Measurements from ENCODE around the gene CRTAC1. TPM values are rescaled to one million over a fixed set of nuclear protein-coding genes. Genes with fewer than 3 reads are reported as not detected.

Gene CRTAC1
- total RNA-seq, 4 donors from 2014 or later, result 4.0 to 8.7 (median 5.0) TPM

DNA sequence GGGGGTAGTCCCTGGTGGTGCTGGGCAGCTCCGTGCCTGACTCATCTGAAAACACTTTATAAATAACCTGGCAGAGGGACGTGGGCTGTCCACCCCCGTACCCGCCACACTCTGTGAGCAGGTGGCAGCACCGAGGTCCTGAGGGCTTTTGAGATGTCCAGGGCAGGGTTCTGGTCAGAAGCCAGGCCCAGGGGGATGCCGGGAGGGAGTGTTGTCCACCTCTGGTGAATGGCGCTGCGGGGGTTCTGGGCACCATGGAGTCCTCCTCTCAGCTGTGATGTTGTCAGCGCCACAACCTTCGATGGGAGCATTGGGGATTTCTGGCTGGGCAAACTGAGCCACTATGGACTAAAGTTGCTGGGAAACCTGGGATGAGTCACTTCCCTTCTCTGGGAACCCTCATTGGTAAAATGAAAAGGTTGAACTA lies 208.1 kb downstream of the CRTAC1 start:
- intact Hi-C loops (cut with DNase I), result no loop called here
- WGBS, result 69% methylated on average over 8 of the region's 10 CpGs
- TF ChIP-seq POLR2AphosphoS5 (IDR thresholded peaks at IDR 0.05), result no peak
- TF ChIP-seq EP300 (IDR thresholded peaks at IDR 0.05), result no peak
- TF ChIP-seq, protein P1, sequence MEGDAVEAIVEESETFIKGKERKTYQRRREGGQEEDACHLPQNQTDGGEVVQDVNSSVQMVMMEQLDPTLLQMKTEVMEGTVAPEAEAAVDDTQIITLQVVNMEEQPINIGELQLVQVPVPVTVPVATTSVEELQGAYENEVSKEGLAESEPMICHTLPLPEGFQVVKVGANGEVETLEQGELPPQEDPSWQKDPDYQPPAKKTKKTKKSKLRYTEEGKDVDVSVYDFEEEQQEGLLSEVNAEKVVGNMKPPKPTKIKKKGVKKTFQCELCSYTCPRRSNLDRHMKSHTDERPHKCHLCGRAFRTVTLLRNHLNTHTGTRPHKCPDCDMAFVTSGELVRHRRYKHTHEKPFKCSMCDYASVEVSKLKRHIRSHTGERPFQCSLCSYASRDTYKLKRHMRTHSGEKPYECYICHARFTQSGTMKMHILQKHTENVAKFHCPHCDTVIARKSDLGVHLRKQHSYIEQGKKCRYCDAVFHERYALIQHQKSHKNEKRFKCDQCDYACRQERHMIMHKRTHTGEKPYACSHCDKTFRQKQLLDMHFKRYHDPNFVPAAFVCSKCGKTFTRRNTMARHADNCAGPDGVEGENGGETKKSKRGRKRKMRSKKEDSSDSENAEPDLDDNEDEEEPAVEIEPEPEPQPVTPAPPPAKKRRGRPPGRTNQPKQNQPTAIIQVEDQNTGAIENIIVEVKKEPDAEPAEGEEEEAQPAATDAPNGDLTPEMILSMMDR (IDR thresholded peaks at IDR 0.05), result no peak
- no peak for TF ChIP-seq POLR2A (IDR thresholded peaks at IDR 0.05; ENCODE audit: low read depth)
- Histone ChIP-seq H3K4me3 (no peak overlapping the region), H3K36me3 (no peaks in the 10 kb centered on the region), H3K27ac (replicated peaks in 1 of 4) (no peak overlapping the region), H3K4me1 (no peaks in the 10 kb centered on the region), H3K27me3 (peaks cover 0 to 57% (median 0%) of the 10 kb centered on the region in 4 donors), H3K9me3 (no peaks in the 10 kb centered on the region)
- DNase-seq (ENCODE audit: extremely low spot score), result no peak

DNA sequence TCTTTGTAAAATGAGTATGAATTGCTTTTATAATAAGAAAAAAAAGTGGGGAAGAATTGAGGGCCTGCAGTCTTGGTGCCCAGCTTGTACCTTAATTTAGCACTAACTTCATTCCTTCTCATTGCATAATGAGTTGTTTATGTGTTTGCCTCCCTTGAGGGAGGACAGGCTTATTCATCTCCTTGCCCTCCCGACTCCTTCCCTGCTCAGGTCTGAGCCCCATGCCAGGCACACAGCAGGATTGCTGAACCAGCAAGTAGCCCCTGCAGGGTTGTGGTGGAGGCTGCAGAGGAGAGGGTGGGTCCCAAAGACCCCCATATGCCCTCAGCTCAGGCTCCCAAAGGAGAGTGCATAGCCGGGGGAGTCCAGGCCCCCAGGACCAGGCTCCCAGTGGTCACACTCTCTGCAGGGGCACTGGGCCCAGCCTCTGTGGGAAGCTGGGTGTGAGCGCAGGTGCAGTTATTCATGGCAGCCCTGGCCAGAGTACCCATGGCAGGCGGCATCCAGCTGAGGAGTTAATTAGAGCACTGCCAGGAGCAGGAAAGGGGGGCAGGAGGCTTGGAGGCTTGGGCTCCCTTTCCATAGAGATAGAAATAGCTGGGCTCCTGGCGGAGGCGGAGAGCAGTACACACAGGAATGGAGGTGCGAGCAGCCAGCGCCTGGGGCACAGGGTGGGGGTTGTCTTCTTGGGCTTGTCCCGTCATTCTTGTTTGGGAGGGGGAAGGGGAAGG lies 208.9 kb downstream of the CRTAC1 start:
- intact Hi-C loops (cut with DNase I), result no loop called here
- TF ChIP-seq, protein P1 (IDR thresholded peaks at IDR 0.05), result no peak
- TF ChIP-seq EP300 (IDR thresholded peaks at IDR 0.05), result no peak
- TF ChIP-seq POLR2A (IDR thresholded peaks at IDR 0.05; ENCODE audit: low read depth), result no peak
- no peak for TF ChIP-seq POLR2AphosphoS5 (IDR thresholded peaks at IDR 0.05)
- H3K36me3 ChIP-seq, result no peaks in the 10 kb centered on the region
- WGBS, result 64% methylated on average over 9 of the region's 9 CpGs
- DNase-seq (ENCODE audit: extremely low spot score), result no peak
- H3K27ac ChIP-seq (replicated peaks in 1 of 4), result no peak overlapping the region
- no peak overlapping the region for H3K4me3 ChIP-seq
- peaks cover 0 to 53% (median 0%) of the 10 kb centered on the region in 4 donors for H3K27me3 ChIP-seq
- no peaks in the 10 kb centered on the region for H3K9me3 ChIP-seq
- no peaks in the 10 kb centered on the region for H3K4me1 ChIP-seq

DNA sequence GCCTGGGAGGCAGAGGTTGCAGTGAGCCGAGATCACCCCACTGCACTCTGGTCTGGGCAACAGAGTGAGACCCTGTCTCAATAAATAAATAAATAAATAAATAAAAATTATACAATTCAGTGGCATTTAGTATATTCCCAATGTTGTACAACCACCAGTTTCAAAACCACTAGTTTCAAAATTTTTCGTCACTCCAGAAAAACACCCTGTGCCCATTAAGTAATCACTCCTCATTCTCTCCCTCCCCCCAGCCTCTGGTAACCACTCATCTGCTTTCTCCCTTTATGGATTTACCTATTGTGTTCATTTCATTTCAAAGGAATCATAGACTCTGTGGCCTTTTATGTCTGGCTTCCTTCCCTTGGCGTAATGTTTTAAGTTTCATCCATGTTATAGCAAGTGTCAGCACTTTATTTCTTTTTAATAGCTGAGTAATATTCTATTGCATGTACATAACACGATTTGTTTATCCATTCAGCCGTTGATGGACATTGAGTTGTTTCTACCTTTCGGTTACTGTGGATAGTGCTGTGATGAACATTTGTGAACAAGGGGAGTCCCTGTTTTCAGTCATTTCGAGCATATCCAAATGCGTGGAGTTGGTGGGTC lies 210.2 kb downstream of the CRTAC1 start:
- no peaks in the 10 kb centered on the region for H3K9me3 ChIP-seq
- WGBS, result 85% methylated on average over 8 of the region's 8 CpGs
- TF ChIP-seq EP300 (IDR thresholded peaks at IDR 0.05) (no peak), POLR2AphosphoS5 (IDR thresholded peaks at IDR 0.05) (no peak), POLR2A (IDR thresholded peaks at IDR 0.05; ENCODE audit: low read depth) (no peak)
- TF ChIP-seq, protein P1 (IDR thresholded peaks at IDR 0.05), result no peak
- intact Hi-C loops (cut with DNase I), result no loop called here
- DNase-seq (ENCODE audit: extremely low spot score), result no peak
- no peak overlapping the region for H3K27ac ChIP-seq (replicated peaks in 1 of 4)
- H3K4me1 ChIP-seq, result no peaks in the 10 kb centered on the region
- H3K27me3 ChIP-seq, result peaks cover 0 to 53% (median 0%) of the 10 kb centered on the region in 4 donors
- no peak overlapping the region for H3K4me3 ChIP-seq
- no peaks in the 10 kb centered on the region for H3K36me3 ChIP-seq

DNA sequence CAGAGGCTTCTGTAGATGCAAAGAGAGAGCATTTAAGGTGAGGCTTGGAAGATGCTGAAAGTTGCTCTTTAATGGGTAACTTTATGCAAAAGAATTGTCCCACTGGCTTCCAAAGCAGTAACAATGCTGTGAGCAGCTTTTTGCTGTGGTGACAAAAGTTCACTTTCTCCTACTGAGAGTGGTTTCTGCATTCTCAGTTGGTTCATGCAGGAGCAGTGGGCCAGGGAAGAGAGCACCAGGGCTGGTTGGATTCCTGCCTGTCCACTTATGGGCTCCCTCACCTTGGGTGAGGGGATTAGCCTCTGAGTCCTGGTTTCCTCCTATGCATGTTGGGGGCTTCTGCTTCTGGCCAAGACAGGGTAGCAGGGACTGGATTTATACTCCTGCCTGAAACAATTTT lies 211.8 kb downstream of the CRTAC1 start:
- intact Hi-C loops (cut with DNase I), result no loop called here
- TF ChIP-seq, protein P1 (IDR thresholded peaks at IDR 0.05), result no peak
- TF ChIP-seq POLR2A (IDR thresholded peaks at IDR 0.05; ENCODE audit: low read depth) (no peak), EP300 (IDR thresholded peaks at IDR 0.05) (no peak), POLR2AphosphoS5 (IDR thresholded peaks at IDR 0.05) (no peak)
- H3K4me1 ChIP-seq, result no peaks in the 10 kb centered on the region
- no peaks in the 10 kb centered on the region for H3K36me3 ChIP-seq
- DNase-seq (ENCODE audit: extremely low spot score), result no peak
- H3K9me3 ChIP-seq, result no peaks in the 10 kb centered on the region
- H3K4me3 ChIP-seq, result no peak overlapping the region
- peaks cover 0 to 45% (median 0%) of the 10 kb centered on the region in 4 donors for H3K27me3 ChIP-seq
- no peak overlapping the region for H3K27ac ChIP-seq (replicated peaks in 1 of 4)
